HG03575 (cell line): ENCODE measurements around the gene ABHD2.
A peak's percentile ranks its signal among the peaks of the same experiment; 100 is the strongest.

Experiments used
- ATAC-seq: cut with Tn5 transposase; IDR thresholded peaks from one replicate; pipeline ENCODE4 v1.9.1; 2021; ENCODE audit not compliant: unreplicated experiment, insufficient number of reproducible peaks, low FRiP score; ENCODE audit errors: extremely low read depth

ABHD2 gene

GRCh38 chr15:89093509-89093908 is 5.3 kb downstream of the ABHD2 start:
- no peak for ATAC-seq

GRCh38 chr15:89095073-89095472 is 6.8 kb downstream of the ABHD2 start:
- ATAC-seq = no peak

GRCh38 chr15:89095556-89095955 is 7.3 kb downstream of the ABHD2 start:
- no peak for ATAC-seq

- ATAC-seq = no peak
These were observed 8.4 kb downstream of the ABHD2 start for GRCh38 chr15:89096664-89097063.

GRCh38 chr15:89097313-89097712 is 9.1 kb downstream of the ABHD2 start:
- ATAC-seq = no peak

GRCh38 chr15:89098281-89098680 is 10.0 kb downstream of the ABHD2 start:
- no peak for ATAC-seq

GRCh38 chr15:89099968-89100367 is 11.7 kb downstream of the ABHD2 start:
- ATAC-seq = no peak

GRCh38 chr15:89101302-89102193 is 13.3 kb downstream of the ABHD2 start:
- ATAC-seq = no peak

GRCh38 chr15:89103481-89104171 is 15.4 kb downstream of the ABHD2 start:
- ATAC-seq = no peak

GRCh38 chr15:89104172-89104564 is 15.9 kb downstream of the ABHD2 start:
- no peak for ATAC-seq

- no peak for ATAC-seq
These were observed 16.9 kb downstream of the ABHD2 start for GRCh38 chr15:89105147-89105546.

GRCh38 chr15:89106200-89106599 is 17.9 kb downstream of the ABHD2 start:
- ATAC-seq = no peak

- ATAC-seq = no peak
These were observed 19.7 kb downstream of the ABHD2 start for GRCh38 chr15:89107984-89108383.

GRCh38 chr15:89108835-89109234 is 20.6 kb downstream of the ABHD2 start:
- ATAC-seq = no peak

- no peak for ATAC-seq
These were observed 21.0 kb downstream of the ABHD2 start for GRCh38 chr15:89109238-89109637.

GRCh38 chr15:89110060-89110459 is 21.8 kb downstream of the ABHD2 start:
- ATAC-seq = no peak

GRCh38 chr15:89111352-89111751 is 23.1 kb downstream of the ABHD2 start:
- ATAC-seq = no peak

- no peak for ATAC-seq
These were observed 23.7 kb downstream of the ABHD2 start for GRCh38 chr15:89111961-89112340.

GRCh38 chr15:89112341-89112971 is 24.2 kb downstream of the ABHD2 start:
- ATAC-seq = peak; percentile 77
